Measurements from ENCODE around the gene PFDN5.
A peak's percentile ranks its signal among the peaks of the same experiment; 100 is the strongest.

The PFDN5 gene

GRCh38 chr12:53344824-53345485, 49.6 kb downstream of the PFDN5 start:
- Histone ChIP-seq H3K9ac (ENCODE audit: low read depth, low read length) (peak overlapping the region; percentile 57), H3K4me1 (ENCODE audit: insufficient read depth, low read length) (peaks cover 7% of the 10 kb centered on the region; the same call in 1 of the 2 replicates), H3K36me3 (ENCODE audit: insufficient read depth, low read length) (no peaks in the 10 kb centered on the region), H3K9me3 (ENCODE audit: control insufficient read depth, insufficient read depth, low read length) (no peaks in the 10 kb centered on the region)

- H3K36me3 ChIP-seq (ENCODE audit: insufficient read depth, low read length), result no peaks in the 10 kb centered on the region
- H3K4me1 ChIP-seq (ENCODE audit: insufficient read depth, low read length), result peaks cover 7% of the 10 kb centered on the region; the same call in 1 of the 2 replicates
- H3K9ac ChIP-seq (ENCODE audit: low read depth, low read length), result peak overlapping the region; percentile 57; the same call in 1 of the 2 replicates
- H3K9me3 ChIP-seq (ENCODE audit: control insufficient read depth, insufficient read depth, low read length), result no peaks in the 10 kb centered on the region
Observed at GRCh38 chr12:53345486-53346188, 50.3 kb downstream of the PFDN5 start.

DNA sequence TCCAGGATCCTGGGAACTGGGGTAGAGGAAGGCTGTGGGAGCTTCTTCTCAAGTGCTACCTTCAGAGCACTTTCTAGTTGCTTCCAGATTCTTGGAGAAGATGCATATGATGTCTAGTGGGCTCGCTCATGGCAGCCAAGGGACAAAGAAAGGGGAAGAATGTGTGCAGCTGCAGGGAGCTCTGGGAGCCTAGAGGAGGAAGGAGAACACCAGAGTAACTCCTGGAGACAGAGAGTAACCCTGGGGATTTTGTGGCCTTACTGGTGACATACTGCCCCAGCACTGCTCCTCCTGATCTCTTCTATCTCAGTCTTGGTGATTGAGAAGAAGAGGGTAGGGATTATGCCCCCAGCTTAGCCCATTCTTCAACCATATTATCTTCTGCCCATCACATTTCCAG, 51.1 kb downstream of the PFDN5 start:
- H3K9ac ChIP-seq (ENCODE audit: low read depth, low read length), result no peak overlapping the region
- peaks cover 7% of the 10 kb centered on the region; the same call in 1 of the 2 replicates for H3K4me1 ChIP-seq (ENCODE audit: insufficient read depth, low read length)

GRCh38 chr12:53347905-53348304, 52.6 kb downstream of the PFDN5 start:
- Histone ChIP-seq H3K9ac (ENCODE audit: low read depth, low read length) (no peak overlapping the region), H3K4me1 (ENCODE audit: insufficient read depth, low read length) (peaks cover 9% of the 10 kb centered on the region; the same call in 1 of the 2 replicates), H3K36me3 (ENCODE audit: insufficient read depth, low read length) (no peaks in the 10 kb centered on the region), H3K9me3 (ENCODE audit: control insufficient read depth, insufficient read depth, low read length) (no peaks in the 10 kb centered on the region)

More for the DNA sequence above, 51.1 kb downstream of the PFDN5 start:
- H3K9me3 ChIP-seq (ENCODE audit: control insufficient read depth, insufficient read depth, low read length), result no peaks in the 10 kb centered on the region
- no peaks in the 10 kb centered on the region for H3K36me3 ChIP-seq (ENCODE audit: insufficient read depth, low read length)

Data from ES-I3 (cell line).